ENCODE results near the gene KIZ.

KIZ gene

GRCh38 chr20:21104921-21105320 lies 21.0 kb upstream of the KIZ start:
- DNase-seq, result no peak

- no peak for DNase-seq
Observed at GRCh38 chr20:21105429-21106170, 20.3 kb upstream of the KIZ start.

- DNase-seq, result no peak
Observed at GRCh38 chr20:21106171-21107017, 19.5 kb upstream of the KIZ start, which contains the start of gene LINC00237. Gene LINC00237 (minus strand): TSS chr20:21106358.

GRCh38 chr20:21109144-21109543 lies 16.7 kb upstream of the KIZ start:
- DNase-seq, result no peak

GRCh38 chr20:21110811-21111210 lies 15.1 kb upstream of the KIZ start:
- no peak for DNase-seq

- no peak for DNase-seq
Observed at GRCh38 chr20:21111416-21111815, 14.5 kb upstream of the KIZ start.

- DNase-seq, result no peak
Observed at GRCh38 chr20:21113697-21114096, 12.2 kb upstream of the KIZ start.

- no peak for DNase-seq
Observed at GRCh38 chr20:21114584-21114983, 11.3 kb upstream of the KIZ start.

GRCh38 chr20:21117521-21117920 lies 8.4 kb upstream of the KIZ start:
- DNase-seq, result no peak

GRCh38 chr20:21118138-21118537 lies 7.7 kb upstream of the KIZ start:
- no peak for DNase-seq

GRCh38 chr20:21118782-21119181 lies 7.1 kb upstream of the KIZ start:
- no peak for DNase-seq

GRCh38 chr20:21124190-21124589 lies 1.7 kb upstream of the KIZ start:
- DNase-seq, result no peak

GRCh38 chr20:21125072-21125848 lies 622 bp upstream of the KIZ start:
- DNase-seq, result no peak

- DNase-seq, result no peak
Observed at GRCh38 chr20:21126581-21126870, 644 bp downstream of the KIZ start.

- DNase-seq, result no peak
Observed at GRCh38 chr20:21127201-21127981, 1.5 kb downstream of the KIZ start.

GRCh38 chr20:21129861-21130260 lies 4.0 kb downstream of the KIZ start:
- DNase-seq, result no peak

GRCh38 chr20:21133404-21133803 lies 7.5 kb downstream of the KIZ start:
- no peak for DNase-seq

GRCh38 chr20:21133917-21134622 lies 8.2 kb downstream of the KIZ start:
- no peak for DNase-seq

GRCh38 chr20:21134883-21135493 lies 9.1 kb downstream of the KIZ start:
- DNase-seq, result no peak

GRCh38 chr20:21136015-21136732 lies 10.3 kb downstream of the KIZ start:
- no peak for DNase-seq

- no peak for DNase-seq
Observed at GRCh38 chr20:21137078-21137477, 11.2 kb downstream of the KIZ start.

All from CD4-positive, alpha-beta T cell treated with Interleukin-4 for 1 hour (primary cell).